Esophagus squamous epithelium (tissue), 4 donors: Measurements from ENCODE around the gene GFRA1.

Source experiments
- CTCF ChIP-seq, 6 experiments: fragments of 450-650 bp in 4 of 6; fragments of 200-600 bp in 2 of 6; sonication (generic) in 2 of 6; IDR thresholded peaks; one replicate each; pipeline ENCODE4 v1.5.1; 2016 to 2019; ENCODE audit warnings: antibody characterized with exemption in 6 of 6, mild to moderate bottlenecking in 4 of 6, moderate library complexity in 4 of 6
- POLR2A ChIP-seq, 4 donors: fragments of 450-650 bp; IDR thresholded peaks; one replicate each; pipeline ENCODE4 v1.6.1; 2017; ENCODE audit warnings: antibody characterized with exemption in 4 of 4, mild to moderate bottlenecking in 4 of 4, moderate library complexity in 3 of 4

- TF ChIP-seq POLR2A (IDR thresholded peaks at IDR 0.05) (no peak), CTCF (IDR thresholded peaks at IDR 0.05) (no peak)
These were observed 1.2 kb downstream of the GFRA1 start for GRCh38 chr10:116271593-116272439.
